GM18519 (cell line): ENCODE results near the gene CORIN.
"Not testable (repeated sequence)": the region's sequence is repeated elsewhere in the genome, so short reads cannot be mapped to it uniquely, and the experiment has no call there.

Source experiments
- ATAC-seq: cut with Tn5 transposase; IDR thresholded peaks from one replicate; pipeline ENCODE4 v1.9.1; 2021; ENCODE audit warnings: mild to moderate bottlenecking, moderate library complexity; ENCODE audit not compliant: unreplicated experiment, low FRiP score

The CORIN gene

GRCh38 chr4:47695260-47695659 lies 142.6 kb downstream of the CORIN start:
- ATAC-seq: no peak

- no peak for ATAC-seq
These were observed 143.5 kb downstream of the CORIN start for GRCh38 chr4:47694322-47694721.

- ATAC-seq: no peak
These were observed 145.2 kb downstream of the CORIN start for GRCh38 chr4:47692691-47693090.

GRCh38 chr4:47691757-47692383 lies 146.0 kb downstream of the CORIN start:
- not testable (repeated sequence) for ATAC-seq

- ATAC-seq: peak; percentile 56
These were observed 147.3 kb downstream of the CORIN start for GRCh38 chr4:47690611-47691010.

- ATAC-seq: peak; percentile 62
These were observed 151.5 kb downstream of the CORIN start for GRCh38 chr4:47686294-47686872.

GRCh38 chr4:47675806-47676205 lies 162.1 kb downstream of the CORIN start:
- ATAC-seq: no peak

GRCh38 chr4:47674144-47674543 lies 163.7 kb downstream of the CORIN start:
- no peak for ATAC-seq

- ATAC-seq: no peak
These were observed 165.2 kb downstream of the CORIN start for GRCh38 chr4:47672696-47673095.

GRCh38 chr4:47669946-47670345 lies 167.9 kb downstream of the CORIN start:
- no peak for ATAC-seq

- ATAC-seq: peak; percentile 71
These were observed 169.0 kb downstream of the CORIN start for GRCh38 chr4:47668810-47669408.

- ATAC-seq: no peak
These were observed 169.6 kb downstream of the CORIN start for GRCh38 chr4:47668256-47668655.

GRCh38 chr4:47667552-47667951 lies 170.3 kb downstream of the CORIN start:
- no peak for ATAC-seq

GRCh38 chr4:47664051-47664826 lies 173.6 kb downstream of the CORIN start:
- no peak for ATAC-seq

GRCh38 chr4:47662975-47663374 lies 174.9 kb downstream of the CORIN start:
- no peak for ATAC-seq

GRCh38 chr4:47661741-47662140 lies 176.1 kb downstream of the CORIN start:
- no peak for ATAC-seq

GRCh38 chr4:47659342-47659741 lies 178.5 kb downstream of the CORIN start:
- no peak for ATAC-seq

GRCh38 chr4:47654972-47655693 lies 182.7 kb downstream of the CORIN start:
- no peak for ATAC-seq

- ATAC-seq: no peak
These were observed 185.8 kb downstream of the CORIN start for GRCh38 chr4:47652092-47652491.

GRCh38 chr4:47651231-47651630 lies 186.6 kb downstream of the CORIN start:
- ATAC-seq: no peak
